Loucy (cell line): ENCODE data around the gene FAM162A.

ENCODE experiments used
- EZH2phosphoT487 ChIP-seq: fragments of 200-600 bp; IDR thresholded peaks from 2 replicates; pipeline ENCODE4 v1.6.1; 2018; ENCODE audit warnings: antibody characterized with exemption, mild to moderate bottlenecking, moderate library complexity, borderline replicate concordance
- TF ChIP-seq, protein P1 (sequence below): fragments of 200-600 bp; sonication (generic); conservative IDR thresholded peaks from 2 replicates; pipeline ENCODE4 v1.5.1; 2014; ENCODE audit warnings: mild to moderate bottlenecking, antibody characterized with exemption, low read length

DNA sequence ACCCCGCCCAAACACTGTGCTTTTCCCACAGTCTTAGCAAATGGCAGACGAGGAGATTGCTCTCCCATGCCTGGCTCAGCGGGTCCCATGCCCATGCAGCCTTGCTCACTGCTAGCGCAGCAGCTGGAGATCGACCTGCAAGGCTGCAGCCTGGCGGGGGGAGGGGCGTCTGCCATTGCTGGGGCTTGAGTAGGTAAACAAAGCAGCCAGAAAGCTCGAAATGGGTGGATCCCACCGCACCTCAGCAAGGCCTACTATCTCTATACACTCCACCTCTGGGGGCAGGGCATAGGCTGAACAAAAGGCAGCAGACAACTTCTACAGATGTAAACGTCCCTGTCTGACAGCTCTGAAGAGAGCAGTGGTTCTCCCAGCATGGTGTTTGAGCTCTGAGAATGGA, 59.1 kb downstream of the FAM162A start:
- TF ChIP-seq, protein P1, sequence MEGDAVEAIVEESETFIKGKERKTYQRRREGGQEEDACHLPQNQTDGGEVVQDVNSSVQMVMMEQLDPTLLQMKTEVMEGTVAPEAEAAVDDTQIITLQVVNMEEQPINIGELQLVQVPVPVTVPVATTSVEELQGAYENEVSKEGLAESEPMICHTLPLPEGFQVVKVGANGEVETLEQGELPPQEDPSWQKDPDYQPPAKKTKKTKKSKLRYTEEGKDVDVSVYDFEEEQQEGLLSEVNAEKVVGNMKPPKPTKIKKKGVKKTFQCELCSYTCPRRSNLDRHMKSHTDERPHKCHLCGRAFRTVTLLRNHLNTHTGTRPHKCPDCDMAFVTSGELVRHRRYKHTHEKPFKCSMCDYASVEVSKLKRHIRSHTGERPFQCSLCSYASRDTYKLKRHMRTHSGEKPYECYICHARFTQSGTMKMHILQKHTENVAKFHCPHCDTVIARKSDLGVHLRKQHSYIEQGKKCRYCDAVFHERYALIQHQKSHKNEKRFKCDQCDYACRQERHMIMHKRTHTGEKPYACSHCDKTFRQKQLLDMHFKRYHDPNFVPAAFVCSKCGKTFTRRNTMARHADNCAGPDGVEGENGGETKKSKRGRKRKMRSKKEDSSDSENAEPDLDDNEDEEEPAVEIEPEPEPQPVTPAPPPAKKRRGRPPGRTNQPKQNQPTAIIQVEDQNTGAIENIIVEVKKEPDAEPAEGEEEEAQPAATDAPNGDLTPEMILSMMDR: no peak
- no peak for TF ChIP-seq EZH2phosphoT487
